ENCODE data around the gene PACSIN3. TPM values are rescaled to one million over a fixed set of nuclear protein-coding genes. Genes with fewer than 3 reads are reported as not detected.

PACSIN3 gene
- total and polyA plus RNA-seq, 2 of the 13 experiments (the other 11 are each of a cell fraction or from before 2014, with no cell fraction given): 47.9 to 93.3 TPM

DNA sequence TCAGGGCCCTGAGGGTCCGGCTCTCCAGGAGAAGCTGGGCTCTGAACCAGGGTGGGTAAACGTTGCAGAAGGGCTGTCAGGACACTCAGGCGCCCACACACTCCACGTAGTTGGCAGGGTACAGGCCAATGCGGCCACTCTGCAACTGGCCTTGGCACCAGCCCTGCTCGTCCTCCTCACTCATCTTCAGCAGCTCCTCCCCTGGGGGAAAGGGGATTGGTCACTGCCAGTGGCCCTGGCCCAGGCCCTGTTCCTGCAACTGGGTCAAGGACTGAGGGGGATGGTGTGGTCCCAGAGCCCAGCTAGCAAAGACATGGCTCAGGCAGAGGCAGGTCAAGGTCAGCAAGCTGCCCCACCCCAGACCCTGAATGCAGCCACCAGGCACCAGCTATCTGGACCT lies 8.4 kb downstream of the PACSIN3 start (continued):
- TF ChIP-seq, protein P1, sequence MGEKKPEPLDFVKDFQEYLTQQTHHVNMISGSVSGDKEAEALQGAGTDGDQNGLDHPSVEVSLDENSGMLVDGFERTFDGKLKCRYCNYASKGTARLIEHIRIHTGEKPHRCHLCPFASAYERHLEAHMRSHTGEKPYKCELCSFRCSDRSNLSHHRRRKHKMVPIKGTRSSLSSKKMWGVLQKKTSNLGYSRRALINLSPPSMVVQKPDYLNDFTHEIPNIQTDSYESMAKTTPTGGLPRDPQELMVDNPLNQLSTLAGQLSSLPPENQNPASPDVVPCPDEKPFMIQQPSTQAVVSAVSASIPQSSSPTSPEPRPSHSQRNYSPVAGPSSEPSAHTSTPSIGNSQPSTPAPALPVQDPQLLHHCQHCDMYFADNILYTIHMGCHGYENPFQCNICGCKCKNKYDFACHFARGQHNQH (CRISPR knock-in tag; IDR thresholded peaks at IDR 0.05): peak; percentile 74; the same call in 1 of the 2 replicates
- 0 out of 2 replicates have a peak, but pooled peaks have one; percentile 25 for TF ChIP-seq RBAK (CRISPR knock-in tag; IDR thresholded peaks at IDR 0.05)
- peak; percentile 21; the same call in 1 of the 2 replicates for TF ChIP-seq KDM4B (CRISPR knock-in tag; IDR thresholded peaks at IDR 0.05)
- TF ChIP-seq, protein P2, sequence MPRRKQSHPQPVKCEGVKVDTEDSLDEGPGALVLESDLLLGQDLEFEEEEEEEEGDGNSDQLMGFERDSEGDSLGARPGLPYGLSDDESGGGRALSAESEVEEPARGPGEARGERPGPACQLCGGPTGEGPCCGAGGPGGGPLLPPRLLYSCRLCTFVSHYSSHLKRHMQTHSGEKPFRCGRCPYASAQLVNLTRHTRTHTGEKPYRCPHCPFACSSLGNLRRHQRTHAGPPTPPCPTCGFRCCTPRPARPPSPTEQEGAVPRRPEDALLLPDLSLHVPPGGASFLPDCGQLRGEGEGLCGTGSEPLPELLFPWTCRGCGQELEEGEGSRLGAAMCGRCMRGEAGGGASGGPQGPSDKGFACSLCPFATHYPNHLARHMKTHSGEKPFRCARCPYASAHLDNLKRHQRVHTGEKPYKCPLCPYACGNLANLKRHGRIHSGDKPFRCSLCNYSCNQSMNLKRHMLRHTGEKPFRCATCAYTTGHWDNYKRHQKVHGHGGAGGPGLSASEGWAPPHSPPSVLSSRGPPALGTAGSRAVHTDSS (CRISPR knock-in tag; conservative IDR thresholded peaks at IDR 0.05): 0 out of 2 replicates have a peak, but pooled peaks have one; percentile 67
- TF ChIP-seq, protein P3, sequence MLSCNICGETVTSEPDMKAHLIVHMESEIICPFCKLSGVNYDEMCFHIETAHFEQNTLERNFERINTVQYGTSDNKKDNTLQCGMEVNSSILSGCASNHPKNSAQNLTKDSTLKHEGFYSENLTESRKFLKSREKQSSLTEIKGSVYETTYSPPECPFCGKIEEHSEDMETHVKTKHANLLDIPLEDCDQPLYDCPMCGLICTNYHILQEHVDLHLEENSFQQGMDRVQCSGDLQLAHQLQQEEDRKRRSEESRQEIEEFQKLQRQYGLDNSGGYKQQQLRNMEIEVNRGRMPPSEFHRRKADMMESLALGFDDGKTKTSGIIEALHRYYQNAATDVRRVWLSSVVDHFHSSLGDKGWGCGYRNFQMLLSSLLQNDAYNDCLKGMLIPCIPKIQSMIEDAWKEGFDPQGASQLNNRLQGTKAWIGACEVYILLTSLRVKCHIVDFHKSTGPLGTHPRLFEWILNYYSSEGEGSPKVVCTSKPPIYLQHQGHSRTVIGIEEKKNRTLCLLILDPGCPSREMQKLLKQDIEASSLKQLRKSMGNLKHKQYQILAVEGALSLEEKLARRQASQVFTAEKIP (CRISPR knock-in tag; IDR thresholded peaks at IDR 0.05; ENCODE audit: borderline replicate concordance): no peak
- TF ChIP-seq FOSL2 (CRISPR knock-in tag; IDR thresholded peaks at IDR 0.05): peak; percentile 52
- TF ChIP-seq MZF1 (CRISPR knock-in tag; IDR thresholded peaks at IDR 0.05; ENCODE audit: borderline replicate concordance): no peak
- TF ChIP-seq, protein P4, sequence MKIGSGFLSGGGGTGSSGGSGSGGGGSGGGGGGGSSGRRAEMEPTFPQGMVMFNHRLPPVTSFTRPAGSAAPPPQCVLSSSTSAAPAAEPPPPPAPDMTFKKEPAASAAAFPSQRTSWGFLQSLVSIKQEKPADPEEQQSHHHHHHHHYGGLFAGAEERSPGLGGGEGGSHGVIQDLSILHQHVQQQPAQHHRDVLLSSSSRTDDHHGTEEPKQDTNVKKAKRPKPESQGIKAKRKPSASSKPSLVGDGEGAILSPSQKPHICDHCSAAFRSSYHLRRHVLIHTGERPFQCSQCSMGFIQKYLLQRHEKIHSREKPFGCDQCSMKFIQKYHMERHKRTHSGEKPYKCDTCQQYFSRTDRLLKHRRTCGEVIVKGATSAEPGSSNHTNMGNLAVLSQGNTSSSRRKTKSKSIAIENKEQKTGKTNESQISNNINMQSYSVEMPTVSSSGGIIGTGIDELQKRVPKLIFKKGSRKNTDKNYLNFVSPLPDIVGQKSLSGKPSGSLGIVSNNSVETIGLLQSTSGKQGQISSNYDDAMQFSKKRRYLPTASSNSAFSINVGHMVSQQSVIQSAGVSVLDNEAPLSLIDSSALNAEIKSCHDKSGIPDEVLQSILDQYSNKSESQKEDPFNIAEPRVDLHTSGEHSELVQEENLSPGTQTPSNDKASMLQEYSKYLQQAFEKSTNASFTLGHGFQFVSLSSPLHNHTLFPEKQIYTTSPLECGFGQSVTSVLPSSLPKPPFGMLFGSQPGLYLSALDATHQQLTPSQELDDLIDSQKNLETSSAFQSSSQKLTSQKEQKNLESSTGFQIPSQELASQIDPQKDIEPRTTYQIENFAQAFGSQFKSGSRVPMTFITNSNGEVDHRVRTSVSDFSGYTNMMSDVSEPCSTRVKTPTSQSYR (CRISPR knock-in tag; IDR thresholded peaks at IDR 0.05; ENCODE audit: borderline replicate concordance): peak; percentile 96
- TF ChIP-seq RARG (CRISPR knock-in tag; IDR thresholded peaks at IDR 0.05; ENCODE audit: low read depth): no peak
- peak; percentile 92; the same call in 1 of the 2 replicates for TF ChIP-seq RXRA (CRISPR knock-in tag; IDR thresholded peaks at IDR 0.05)
- TF ChIP-seq ZFP37 (CRISPR knock-in tag; IDR thresholded peaks at IDR 0.05; ENCODE audit: borderline replicate concordance): peak; percentile 69; the same call in 1 of the 2 replicates
- TF ChIP-seq CHCHD3 (CRISPR knock-in tag; IDR thresholded peaks at IDR 0.05): no peak
- TF ChIP-seq HDAC1 (CRISPR knock-in tag; IDR thresholded peaks at IDR 0.05): peak; percentile 47; the same call in 1 of the 2 replicates
- 0 out of 2 replicates have a peak, but pooled peaks have one; percentile 62 for TF ChIP-seq MED13 (CRISPR knock-in tag; IDR thresholded peaks at IDR 0.05)
- TF ChIP-seq SOX6 (IDR thresholded peaks at IDR 0.05): no peak
- peak; percentile 39; the same call in 1 of the 2 replicates for TF ChIP-seq SOX6 (CRISPR knock-in tag; IDR thresholded peaks at IDR 0.05)
- TF ChIP-seq, protein P5, sequence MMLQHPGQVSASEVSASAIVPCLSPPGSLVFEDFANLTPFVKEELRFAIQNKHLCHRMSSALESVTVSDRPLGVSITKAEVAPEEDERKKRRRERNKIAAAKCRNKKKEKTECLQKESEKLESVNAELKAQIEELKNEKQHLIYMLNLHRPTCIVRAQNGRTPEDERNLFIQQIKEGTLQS (CRISPR knock-in tag; IDR thresholded peaks at IDR 0.05): 0 out of 2 replicates have a peak, but pooled peaks have one; percentile 13
- 0 out of 2 replicates have a peak, but pooled peaks have one; percentile 9 for TF ChIP-seq ZC3H13 (CRISPR knock-in tag; IDR thresholded peaks at IDR 0.05)
- TF ChIP-seq KLF12 (CRISPR knock-in tag; IDR thresholded peaks at IDR 0.05; ENCODE audit: borderline replicate concordance): peak; percentile 42; the same call in 1 of the 2 replicates
- TF ChIP-seq, protein P6, sequence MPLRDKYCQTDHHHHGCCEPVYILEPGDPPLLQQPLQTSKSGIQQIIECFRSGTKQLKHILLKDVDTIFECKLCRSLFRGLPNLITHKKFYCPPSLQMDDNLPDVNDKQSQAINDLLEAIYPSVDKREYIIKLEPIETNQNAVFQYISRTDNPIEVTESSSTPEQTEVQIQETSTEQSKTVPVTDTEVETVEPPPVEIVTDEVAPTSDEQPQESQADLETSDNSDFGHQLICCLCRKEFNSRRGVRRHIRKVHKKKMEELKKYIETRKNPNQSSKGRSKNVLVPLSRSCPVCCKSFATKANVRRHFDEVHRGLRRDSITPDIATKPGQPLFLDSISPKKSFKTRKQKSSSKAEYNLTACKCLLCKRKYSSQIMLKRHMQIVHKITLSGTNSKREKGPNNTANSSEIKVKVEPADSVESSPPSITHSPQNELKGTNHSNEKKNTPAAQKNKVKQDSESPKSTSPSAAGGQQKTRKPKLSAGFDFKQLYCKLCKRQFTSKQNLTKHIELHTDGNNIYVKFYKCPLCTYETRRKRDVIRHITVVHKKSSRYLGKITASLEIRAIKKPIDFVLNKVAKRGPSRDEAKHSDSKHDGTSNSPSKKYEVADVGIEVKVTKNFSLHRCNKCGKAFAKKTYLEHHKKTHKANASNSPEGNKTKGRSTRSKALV (CRISPR knock-in tag; IDR thresholded peaks at IDR 0.05): no peak
- 0 out of 2 replicates have a peak, but pooled peaks have one; percentile 18 for TF ChIP-seq KAT7 (CRISPR knock-in tag; IDR thresholded peaks at IDR 0.05; ENCODE audit: borderline replicate concordance)
